ENCODE results near the gene KRTAP19-5. TPM values are rescaled to one million over a fixed set of nuclear protein-coding genes. Genes with fewer than 3 reads are reported as not detected.

Gene KRTAP19-5
- total RNA-seq (2022; extraction: Qiagen RNA extraction), result not detected in 5 replicates

GRCh38 chr21:30502041-30502440 lies at the start of gene KRTAP19-5:
KRTAP19-5 (minus strand) TSS chr21:30502141; CDS start chr21:30502090, 51 bp downstream.

GRCh38 chr21:30541764-30542163 lies 39.8 kb upstream of the KRTAP19-5 start, which contains the start of gene KRTAP19-6:
KRTAP19-6 (minus strand) TSS chr21:30541864; CDS start chr21:30541833, 31 bp downstream.

GRCh38 chr21:30497065-30497464 lies 4.9 kb downstream of the KRTAP19-5 start, which contains the start of gene KRTAP19-4:
KRTAP19-4 (minus strand) TSS chr21:30497165; CDS start chr21:30497110, 55 bp downstream.

GRCh38 chr21:30491963-30492428 lies 9.9 kb downstream of the KRTAP19-5 start, which contains the start of gene KRTAP19-3:
KRTAP19-3 (minus strand) TSS chr21:30492013; CDS start chr21:30491957, 56 bp downstream.

GRCh38 chr21:30487336-30487735 lies 14.6 kb downstream of the KRTAP19-5 start, which contains the start of gene KRTAP19-2:
KRTAP19-2 (minus strand) TSS chr21:30487436; CDS start chr21:30487348, 88 bp downstream.

GRCh38 chr21:30480145-30480544 lies 21.8 kb downstream of the KRTAP19-5 start, which contains the start of gene KRTAP19-1:
KRTAP19-1 (minus strand) TSS chr21:30480367; CDS start chr21:30480317, 50 bp downstream.

Other genes starting within 250 kb of the KRTAP19-5 start
- gene KRTAP24-1, start 219.2 kb downstream of the KRTAP19-5 start, total RNA-seq (2022; extraction: Qiagen RNA extraction), result not detected in 5 replicates
- gene KRTAP25-1, start 212.6 kb downstream of the KRTAP19-5 start, total RNA-seq (2022; extraction: Qiagen RNA extraction), result not detected in 5 replicates
- not detected in 5 replicates for gene KRTAP26-1, start 181.8 kb downstream of the KRTAP19-5 start, total RNA-seq (2022; extraction: Qiagen RNA extraction)
- not detected in 5 replicates for gene KRTAP27-1, start 164.4 kb downstream of the KRTAP19-5 start, total RNA-seq (2022; extraction: Qiagen RNA extraction)
- not detected in 5 replicates for gene KRTAP23-1, start 153.5 kb downstream of the KRTAP19-5 start, total RNA-seq (2022; extraction: Qiagen RNA extraction)
- gene KRTAP13-2, start 129.9 kb downstream of the KRTAP19-5 start, total RNA-seq (2022; extraction: Qiagen RNA extraction), result not detected in 5 replicates
- gene KRTAP13-1, start 106.1 kb downstream of the KRTAP19-5 start, total RNA-seq (2022; extraction: Qiagen RNA extraction), result not detected in 5 replicates
- not detected in 5 replicates for gene KRTAP13-3, start 76.2 kb downstream of the KRTAP19-5 start, total RNA-seq (2022; extraction: Qiagen RNA extraction)
- not detected in 5 replicates for gene KRTAP13-4, start 71.9 kb downstream of the KRTAP19-5 start, total RNA-seq (2022; extraction: Qiagen RNA extraction)
- gene KRTAP15-1, start 61.9 kb downstream of the KRTAP19-5 start, total RNA-seq (2022; extraction: Qiagen RNA extraction), result not detected in 5 replicates
- not detected in 5 replicates for gene KRTAP19-1, start 21.8 kb downstream of the KRTAP19-5 start, total RNA-seq (2022; extraction: Qiagen RNA extraction)
- gene KRTAP19-2, start 14.7 kb downstream of the KRTAP19-5 start, total RNA-seq (2022; extraction: Qiagen RNA extraction), result not detected in 5 replicates
- not detected in 5 replicates for gene KRTAP19-3, start 10.1 kb downstream of the KRTAP19-5 start, total RNA-seq (2022; extraction: Qiagen RNA extraction)
- not detected in 5 replicates for gene KRTAP19-4, start 5.0 kb downstream of the KRTAP19-5 start, total RNA-seq (2022; extraction: Qiagen RNA extraction)
- not detected in 5 replicates for gene KRTAP19-6, start 39.7 kb upstream of the KRTAP19-5 start, total RNA-seq (2022; extraction: Qiagen RNA extraction)
- not detected in 5 replicates for gene KRTAP19-7, start 59.2 kb upstream of the KRTAP19-5 start, total RNA-seq (2022; extraction: Qiagen RNA extraction)
- not detected in 5 replicates for gene KRTAP22-2, start 88.3 kb upstream of the KRTAP19-5 start, total RNA-seq (2022; extraction: Qiagen RNA extraction)
- not detected in 5 replicates for gene KRTAP6-3, start 90.3 kb upstream of the KRTAP19-5 start, total RNA-seq (2022; extraction: Qiagen RNA extraction)
- not detected in 5 replicates for gene KRTAP6-2, start 96.8 kb upstream of the KRTAP19-5 start, total RNA-seq (2022; extraction: Qiagen RNA extraction)
- gene KRTAP22-1, start 98.9 kb upstream of the KRTAP19-5 start, total RNA-seq (2022; extraction: Qiagen RNA extraction), result not detected in 5 replicates
- not detected in 5 replicates for gene KRTAP6-1, start 111.8 kb upstream of the KRTAP19-5 start, total RNA-seq (2022; extraction: Qiagen RNA extraction)
- gene KRTAP20-1, start 114.3 kb upstream of the KRTAP19-5 start, total RNA-seq (2022; extraction: Qiagen RNA extraction), result not detected in 5 replicates
- not detected in 5 replicates for gene KRTAP20-4, start 118.5 kb upstream of the KRTAP19-5 start, total RNA-seq (2022; extraction: Qiagen RNA extraction)
- not detected in 5 replicates for gene KRTAP20-2, start 133.1 kb upstream of the KRTAP19-5 start, total RNA-seq (2022; extraction: Qiagen RNA extraction)
- gene KRTAP20-3, start 140.7 kb upstream of the KRTAP19-5 start, total RNA-seq (2022; extraction: Qiagen RNA extraction), result not detected in 5 replicates
- not detected in 5 replicates for gene KRTAP21-3, start 216.6 kb upstream of the KRTAP19-5 start, total RNA-seq (2022; extraction: Qiagen RNA extraction)
- not detected in 5 replicates for gene KRTAP21-2, start 245.1 kb upstream of the KRTAP19-5 start, total RNA-seq (2022; extraction: Qiagen RNA extraction)